Liver (tissue), 3 donors: ENCODE measurements around the gene PTCH2.

ENCODE experiments used
- CTCF ChIP-seq: fragments of 150-350 bp; IDR thresholded peaks from 2 replicates; pipeline ENCODE4 v1.5.1; 2017; ENCODE audit warnings: improper control_type of control experiment, low read depth, low read length; ENCODE audit not compliant: missing input control
- EGR1 ChIP-seq, 2 donors: IDR thresholded peaks; 2 replicates each; pipeline ENCODE4 v1.6.1; 2016 to 2018; ENCODE audit warnings: antibody characterized with exemption in 2 of 2, low read depth in 2 of 2
- FOXA1 ChIP-seq: IDR thresholded peaks from 2 replicates; pipeline ENCODE4 v1.6.1; 2016; ENCODE audit warnings: antibody characterized with exemption
- GABPA ChIP-seq, 2 donors: IDR thresholded peaks in 1 of 2; conservative IDR thresholded peaks in 1 of 2; 2 replicates each; pipeline ENCODE4 v1.6.1; 2016; ENCODE audit warnings: antibody characterized with exemption in 2 of 2, mild to moderate bottlenecking in 1 of 2, moderate library complexity in 1 of 2
- JUND ChIP-seq, 2 donors: IDR thresholded peaks; 2 replicates each; pipeline ENCODE4 v1.6.1; 2016; ENCODE audit warnings: antibody characterized with exemption in 2 of 2
- MAX ChIP-seq: IDR thresholded peaks from 2 replicates; pipeline ENCODE4 v1.6.1; 2016; ENCODE audit warnings: antibody characterized with exemption
- RAD21 ChIP-seq, 2 donors: IDR thresholded peaks; 2 replicates each; pipeline ENCODE4 v1.6.1; 2016; ENCODE audit warnings: antibody characterized with exemption in 2 of 2, mild to moderate bottlenecking in 2 of 2
- REST ChIP-seq: IDR thresholded peaks from 2 replicates; pipeline ENCODE4 v1.6.1; 2016; ENCODE audit warnings: antibody characterized with exemption, mild to moderate bottlenecking
- RXRA ChIP-seq, 2 donors: IDR thresholded peaks; 2 replicates each; pipeline ENCODE4 v1.6.1; 2017 to 2018; ENCODE audit warnings: antibody characterized with exemption in 2 of 2, mild to moderate bottlenecking in 1 of 2
- SP1 ChIP-seq: IDR thresholded peaks from 2 replicates; pipeline ENCODE4 v1.6.1; 2018; ENCODE audit warnings: antibody characterized with exemption, mild to moderate bottlenecking
- TAF1 ChIP-seq: conservative IDR thresholded peaks from 2 replicates; pipeline ENCODE4 v1.6.1; 2016; ENCODE audit warnings: antibody characterized with exemption, mild to moderate bottlenecking
- YY1 ChIP-seq: IDR thresholded peaks from 2 replicates; pipeline ENCODE4 v1.6.1; 2016; ENCODE audit warnings: antibody characterized with exemption, mild to moderate bottlenecking
- ZBTB33 ChIP-seq: IDR thresholded peaks from 2 replicates; pipeline ENCODE4 v1.6.1; 2016; ENCODE audit warnings: antibody characterized with exemption
- donor health status: healthy.
- donor health status: healthy.

- TF ChIP-seq EGR1 (IDR thresholded peaks at IDR 0.05; ENCODE audit: low read depth in 2 of 2), result peak in 1 of 2 donors; percentile 47
- no peak for TF ChIP-seq MAX
- peak; percentile 24 to 27 for TF ChIP-seq RXRA (IDR thresholded peaks at IDR 0.05)
- no peak for TF ChIP-seq CTCF
- TF ChIP-seq GABPA (IDR thresholded peaks at IDR 0.05 in 1 of 2, conservative IDR thresholded peaks at IDR 0.05 in 1 of 2), result peak in 1 of 2 donors; percentile 37
- TF ChIP-seq RAD21 (IDR thresholded peaks at IDR 0.05), result peak in 1 of 2 donors; percentile 39
- peak; percentile 12 for TF ChIP-seq REST
- peak; percentile 75 for TF ChIP-seq TAF1
- TF ChIP-seq ZBTB33, result no peak
- peak; percentile 58 for TF ChIP-seq YY1
- peak; percentile 84 to 85 for TF ChIP-seq JUND (IDR thresholded peaks at IDR 0.05)
- no peak for TF ChIP-seq FOXA1
- peak; percentile 44 for TF ChIP-seq SP1
Observed at GRCh38 chr1:44819608-44820327, 23.3 kb downstream of the PTCH2 start.
